ENCODE results near the gene EXOSC1. TPM values are rescaled to one million over a fixed set of nuclear protein-coding genes. Genes with fewer than 3 reads are reported as not detected.
"Not testable (repeated sequence)": the region's sequence is repeated elsewhere in the genome, so short reads cannot be mapped to it uniquely, and the experiment has no call there.

EXOSC1 gene
- total RNA-seq, 1 donor from 2014 or later, result 11.3 TPM

DNA sequence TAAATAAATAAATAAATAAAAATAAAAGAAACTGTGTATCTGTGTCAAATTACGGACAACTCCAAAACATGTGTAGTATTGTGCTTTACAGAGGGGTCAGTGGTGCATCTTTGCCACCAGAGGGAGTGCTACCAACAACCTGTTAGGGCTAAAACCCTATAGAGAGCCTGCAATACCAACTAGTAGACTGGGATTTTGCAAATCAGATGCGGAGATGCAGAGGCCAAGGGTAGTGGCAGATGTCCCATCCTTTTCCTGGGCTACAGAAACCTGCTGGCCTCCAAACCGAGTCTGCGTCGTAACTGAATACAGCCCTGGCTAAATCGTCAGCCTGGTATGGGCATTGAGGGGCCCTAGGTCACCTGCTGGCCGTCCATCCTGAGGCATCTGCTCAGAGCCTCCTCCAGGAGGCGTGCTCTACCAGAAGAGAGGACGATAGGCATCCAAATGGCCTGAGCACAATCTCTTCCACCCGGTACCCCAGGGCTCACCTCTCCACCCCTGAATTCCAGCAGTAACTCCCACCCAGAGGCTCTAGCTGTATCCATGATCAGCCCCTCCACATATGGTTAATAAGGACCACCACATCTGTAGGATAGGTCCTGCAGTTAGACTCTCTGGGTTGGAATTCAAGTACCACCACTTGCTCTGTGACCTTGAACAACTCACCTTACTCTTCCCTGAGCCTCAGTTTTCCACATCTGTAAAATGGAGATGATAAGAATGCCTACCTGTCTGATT is 38.4 kb downstream of the EXOSC1 start:
- intact Hi-C loops (cut with DNase I), result loop anchor here (2.0 kb wide), 1 partner anchor 145 kb away; no protein-coding TSS in a partner anchor
- H3K9me3 ChIP-seq, result no peaks in the 10 kb centered on the region
- peaks cover 0 to 3% of the 10 kb centered on the region in 2 donors for H3K4me1 ChIP-seq
- H3K27me3 ChIP-seq, result no peaks in the 10 kb centered on the region
- H3K4me3 ChIP-seq, result peak overlapping the region in 1 of 2 donors; percentile 23
- TF ChIP-seq, protein P1, sequence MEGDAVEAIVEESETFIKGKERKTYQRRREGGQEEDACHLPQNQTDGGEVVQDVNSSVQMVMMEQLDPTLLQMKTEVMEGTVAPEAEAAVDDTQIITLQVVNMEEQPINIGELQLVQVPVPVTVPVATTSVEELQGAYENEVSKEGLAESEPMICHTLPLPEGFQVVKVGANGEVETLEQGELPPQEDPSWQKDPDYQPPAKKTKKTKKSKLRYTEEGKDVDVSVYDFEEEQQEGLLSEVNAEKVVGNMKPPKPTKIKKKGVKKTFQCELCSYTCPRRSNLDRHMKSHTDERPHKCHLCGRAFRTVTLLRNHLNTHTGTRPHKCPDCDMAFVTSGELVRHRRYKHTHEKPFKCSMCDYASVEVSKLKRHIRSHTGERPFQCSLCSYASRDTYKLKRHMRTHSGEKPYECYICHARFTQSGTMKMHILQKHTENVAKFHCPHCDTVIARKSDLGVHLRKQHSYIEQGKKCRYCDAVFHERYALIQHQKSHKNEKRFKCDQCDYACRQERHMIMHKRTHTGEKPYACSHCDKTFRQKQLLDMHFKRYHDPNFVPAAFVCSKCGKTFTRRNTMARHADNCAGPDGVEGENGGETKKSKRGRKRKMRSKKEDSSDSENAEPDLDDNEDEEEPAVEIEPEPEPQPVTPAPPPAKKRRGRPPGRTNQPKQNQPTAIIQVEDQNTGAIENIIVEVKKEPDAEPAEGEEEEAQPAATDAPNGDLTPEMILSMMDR (IDR thresholded peaks at IDR 0.05), result peak; percentile 60 to 77 (median 76)
- H3K36me3 ChIP-seq, result no peaks in the 10 kb centered on the region
- no peak overlapping the region for H3K27ac ChIP-seq
- DNase-seq (ENCODE audit: low spot score in 2 of 2), result peak in 1 of 2 donors; percentile 71

DNA sequence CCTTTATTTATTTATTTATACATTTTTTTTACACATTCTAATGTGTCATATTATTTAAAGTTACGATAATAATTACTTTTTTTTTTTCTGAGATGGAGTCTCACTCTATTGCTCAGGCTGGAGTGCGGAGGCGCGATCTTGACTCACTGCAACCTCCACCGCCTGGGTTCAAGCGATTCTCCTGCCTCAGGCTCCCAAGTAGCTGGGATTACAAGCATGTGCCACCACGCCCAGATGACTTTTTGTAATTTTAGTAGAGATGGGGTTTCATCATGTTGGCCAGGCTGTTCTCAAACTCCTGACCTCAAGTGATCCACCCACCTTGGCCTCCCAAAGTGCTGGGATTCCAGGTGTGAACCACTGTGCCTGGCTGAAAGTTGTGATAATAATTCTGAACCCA is 39.3 kb downstream of the EXOSC1 start:
- intact Hi-C loops (cut with DNase I), result loop anchor here (2.0 kb wide), 1 partner anchor 146 kb away; no protein-coding TSS in a partner anchor
- not testable (repeated sequence) for H3K27ac ChIP-seq; DNase-seq (ENCODE audit: low spot score in 2 of 2); H3K9me3 ChIP-seq; H3K4me1 ChIP-seq; H3K27me3 ChIP-seq; H3K4me3 ChIP-seq; H3K36me3 ChIP-seq

DNA sequence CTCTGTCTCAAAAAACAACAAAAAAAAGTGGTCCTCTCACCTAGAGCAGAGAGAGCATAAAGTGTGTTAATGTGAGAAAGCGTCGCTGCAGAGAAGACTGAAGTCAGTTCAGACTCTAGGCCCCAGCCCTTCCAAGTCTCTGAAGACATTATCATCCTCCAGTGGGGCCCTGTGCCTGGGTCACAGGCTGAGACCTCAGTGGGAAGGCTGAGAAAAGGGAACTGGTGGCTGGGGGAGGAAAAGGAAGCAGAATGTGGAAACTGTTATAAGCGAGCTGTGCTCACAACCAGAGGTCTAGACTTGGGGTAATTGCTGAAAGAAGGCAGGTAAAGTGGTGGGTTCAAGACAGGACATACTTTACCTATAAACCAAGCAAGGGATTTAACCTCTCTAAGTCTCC is 39.7 kb downstream of the EXOSC1 start:
- H3K4me1 ChIP-seq, result peaks cover 0 to 3% of the 10 kb centered on the region in 2 donors
- no peak overlapping the region for H3K4me3 ChIP-seq
- DNase-seq (ENCODE audit: low spot score in 2 of 2), result no peak
- no peaks in the 10 kb centered on the region for H3K36me3 ChIP-seq
- H3K27ac ChIP-seq, result no peak overlapping the region
- H3K9me3 ChIP-seq, result no peaks in the 10 kb centered on the region
- TF ChIP-seq, protein P1 (IDR thresholded peaks at IDR 0.05), result no peak
- intact Hi-C loops (cut with DNase I), result loop anchor here (2.0 kb wide), 1 partner anchor 147 kb away; no protein-coding TSS in a partner anchor
- no peaks in the 10 kb centered on the region for H3K27me3 ChIP-seq

DNA sequence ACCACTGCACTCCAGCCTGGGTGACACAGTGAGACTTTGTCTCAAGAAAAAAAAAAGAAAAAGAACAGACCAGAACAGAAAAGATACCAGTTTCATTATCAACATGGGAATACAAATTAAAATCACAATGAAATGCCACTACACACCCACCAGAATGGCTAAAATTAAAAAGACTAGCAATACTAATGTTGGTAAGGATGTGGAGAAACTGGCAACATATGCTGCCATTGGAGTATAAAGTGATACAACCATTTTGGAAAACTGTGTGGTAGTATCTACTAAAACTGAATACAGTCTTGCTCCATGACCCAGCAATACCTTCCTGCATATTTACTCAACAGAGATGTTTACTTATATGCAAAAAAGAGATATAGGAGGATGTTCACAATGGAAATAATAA is 41.8 kb downstream of the EXOSC1 start:
- H3K4me1 ChIP-seq, result peaks cover 7 to 13% of the 10 kb centered on the region in 2 donors
- intact Hi-C loops (cut with DNase I), result no loop called here
- no peak for DNase-seq (ENCODE audit: low spot score in 2 of 2)
- no peaks in the 10 kb centered on the region for H3K9me3 ChIP-seq
- TF ChIP-seq, protein P1 (IDR thresholded peaks at IDR 0.05), result no peak
- H3K36me3 ChIP-seq, result no peaks in the 10 kb centered on the region
- no peak overlapping the region for H3K4me3 ChIP-seq
- no peak overlapping the region for H3K27ac ChIP-seq
- no peaks in the 10 kb centered on the region for H3K27me3 ChIP-seq

DNA sequence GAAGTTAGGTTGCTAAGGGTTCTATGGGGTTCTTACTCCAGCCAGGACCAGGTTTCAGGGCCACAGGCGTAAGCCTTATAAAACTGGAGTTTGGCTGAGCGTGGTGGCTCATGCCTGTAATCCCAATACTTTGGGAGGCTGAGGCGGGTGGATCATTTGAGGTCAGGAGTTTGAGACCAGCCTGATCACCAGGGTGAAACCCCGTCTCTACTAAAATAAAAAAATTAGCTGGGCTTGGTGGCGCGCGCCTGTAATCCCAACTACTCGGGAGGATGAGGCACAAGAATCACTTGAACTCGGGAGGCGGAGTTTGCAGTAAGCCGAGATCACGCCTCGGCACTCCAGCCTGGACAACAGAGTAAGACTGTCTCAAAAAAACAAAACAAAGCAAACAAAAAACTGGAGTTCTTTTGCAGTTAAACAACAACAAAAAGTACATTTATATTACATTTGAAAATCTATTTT is 44.3 kb downstream of the EXOSC1 start:
- Histone ChIP-seq H3K4me1 (peaks cover 7 to 9% of the 10 kb centered on the region in 2 donors), H3K27ac (peak overlapping the region; percentile 79), H3K4me3 (peak overlapping the region; percentile 74 to 85), H3K27me3 (no peaks in the 10 kb centered on the region), H3K36me3 (peaks cover 5 to 6% of the 10 kb centered on the region in 2 donors), H3K9me3 (no peaks in the 10 kb centered on the region)
- intact Hi-C loops (cut with DNase I), result loop anchor here (2.0 kb wide), 5 partner anchors 25 to 109 kb away; partner anchors contain the start of genes ARHGAP19, EXOSC1, FRAT2 and MMS19
- no peak for DNase-seq (ENCODE audit: low spot score in 2 of 2)
- TF ChIP-seq, protein P1 (IDR thresholded peaks at IDR 0.05), result no peak
